ENCODE data around the gene TEAD4. TPM values are rescaled to one million over a fixed set of nuclear protein-coding genes. Genes with fewer than 3 reads are reported as not detected.

Gene TEAD4
- total RNA-seq, 4 donors from 2014 or later = 14.8 to 34.3 (median 23.4) TPM

GRCh38 chr12:3010214-3010930 lies 51.2 kb downstream of the TEAD4 start:
- no peak for DNase-seq (ENCODE audit: low spot score in 2 of 2)
- no peak for TF ChIP-seq POLR2A (IDR thresholded peaks at IDR 0.05)
- TF ChIP-seq, protein P1, sequence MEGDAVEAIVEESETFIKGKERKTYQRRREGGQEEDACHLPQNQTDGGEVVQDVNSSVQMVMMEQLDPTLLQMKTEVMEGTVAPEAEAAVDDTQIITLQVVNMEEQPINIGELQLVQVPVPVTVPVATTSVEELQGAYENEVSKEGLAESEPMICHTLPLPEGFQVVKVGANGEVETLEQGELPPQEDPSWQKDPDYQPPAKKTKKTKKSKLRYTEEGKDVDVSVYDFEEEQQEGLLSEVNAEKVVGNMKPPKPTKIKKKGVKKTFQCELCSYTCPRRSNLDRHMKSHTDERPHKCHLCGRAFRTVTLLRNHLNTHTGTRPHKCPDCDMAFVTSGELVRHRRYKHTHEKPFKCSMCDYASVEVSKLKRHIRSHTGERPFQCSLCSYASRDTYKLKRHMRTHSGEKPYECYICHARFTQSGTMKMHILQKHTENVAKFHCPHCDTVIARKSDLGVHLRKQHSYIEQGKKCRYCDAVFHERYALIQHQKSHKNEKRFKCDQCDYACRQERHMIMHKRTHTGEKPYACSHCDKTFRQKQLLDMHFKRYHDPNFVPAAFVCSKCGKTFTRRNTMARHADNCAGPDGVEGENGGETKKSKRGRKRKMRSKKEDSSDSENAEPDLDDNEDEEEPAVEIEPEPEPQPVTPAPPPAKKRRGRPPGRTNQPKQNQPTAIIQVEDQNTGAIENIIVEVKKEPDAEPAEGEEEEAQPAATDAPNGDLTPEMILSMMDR (IDR thresholded peaks at IDR 0.05) = no peak
- 87 to 93% methylated on average over 21 to 22 of the region's 22 CpGs for WGBS, 2 donors
- intact Hi-C loops (cut with DNase I; ENCODE audit: low total_unique reads) = no loop called here
- H3K4me3 ChIP-seq (ENCODE audit: low read depth, poor library complexity, severe bottlenecking) = no peak overlapping the region

DNA sequence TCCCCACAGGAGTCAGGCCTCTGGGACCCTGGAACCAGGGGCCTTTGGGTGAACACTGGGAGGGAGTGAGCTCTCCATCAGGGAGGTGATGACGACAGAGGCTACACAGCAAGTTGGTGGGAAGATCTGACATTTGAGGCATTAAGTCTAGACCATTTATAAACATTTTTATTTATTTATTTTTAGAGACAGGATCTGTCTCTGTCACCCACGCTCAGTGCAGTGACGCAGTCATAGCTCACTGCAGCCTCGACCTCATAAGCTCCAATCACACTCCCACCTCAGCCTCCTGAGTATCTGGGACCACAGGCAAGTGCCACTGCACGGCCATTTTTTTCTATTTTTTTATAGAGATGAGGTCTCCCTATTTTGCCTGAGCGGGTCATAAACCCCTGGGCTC lies 53.6 kb downstream of the TEAD4 start:
- intact Hi-C loops (cut with DNase I; ENCODE audit: low total_unique reads) = no loop called here
- DNase-seq (ENCODE audit: low spot score in 2 of 2) = no peak
- no peak overlapping the region for H3K4me3 ChIP-seq (ENCODE audit: low read depth, poor library complexity, severe bottlenecking)
- 95% methylated on average over 6 of the region's 6 CpGs for WGBS, 2 donors
- TF ChIP-seq POLR2A (IDR thresholded peaks at IDR 0.05) = no peak

DNA sequence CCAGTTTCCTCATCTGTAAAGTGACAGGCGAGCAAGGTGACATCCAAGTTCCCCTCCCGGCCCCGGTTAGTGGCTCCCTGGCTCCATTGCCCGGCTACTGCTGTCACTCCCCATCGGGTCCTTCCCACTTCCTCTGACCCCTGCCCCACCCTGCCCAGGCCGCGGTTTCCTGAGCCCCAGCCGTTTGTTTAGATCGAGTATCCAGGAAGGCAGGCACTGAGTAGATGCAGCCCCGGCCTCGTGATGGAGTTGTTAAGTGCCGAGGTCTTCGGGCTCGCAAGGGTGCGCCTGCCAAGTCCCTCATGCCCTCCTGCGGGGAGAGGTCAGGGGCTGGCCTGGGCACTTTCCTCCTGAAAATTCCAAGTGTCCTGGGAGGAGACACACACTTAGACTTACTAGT lies 55.4 kb downstream of the TEAD4 start:
- DNase-seq (ENCODE audit: low spot score in 2 of 2) = no peak
- intact Hi-C loops (cut with DNase I; ENCODE audit: low total_unique reads) = no loop called here
- WGBS, 2 donors = 72 to 79% methylated on average over 16 of the region's 16 CpGs
- H3K4me3 ChIP-seq (ENCODE audit: low read depth, poor library complexity, severe bottlenecking) = no peak overlapping the region
- no peak for TF ChIP-seq POLR2A (IDR thresholded peaks at IDR 0.05)
- TF ChIP-seq, protein P1 (IDR thresholded peaks at IDR 0.05) = no peak

DNA sequence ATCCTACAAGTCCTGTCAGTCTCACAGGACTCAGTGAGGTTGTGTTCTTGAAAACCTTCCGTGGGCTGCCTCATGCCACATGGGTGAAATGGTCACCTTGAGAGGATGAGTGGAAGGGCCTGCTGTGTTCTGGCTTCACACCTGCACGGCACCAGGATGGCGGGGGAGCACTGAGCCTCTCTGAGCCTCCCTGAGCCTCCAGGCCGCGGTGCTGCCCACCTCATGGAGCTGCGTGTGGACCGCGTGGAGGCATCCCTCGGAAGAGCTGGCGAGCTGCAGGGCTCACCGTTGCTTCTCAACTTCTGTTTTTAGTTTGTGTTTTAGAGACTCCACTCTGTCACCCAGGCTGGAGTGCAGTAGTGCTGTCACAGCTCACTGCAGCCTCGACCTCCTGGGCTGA lies 56.2 kb downstream of the TEAD4 start:
- 90 to 95% methylated on average over 10 to 12 of the region's 12 CpGs for WGBS, 2 donors
- no peak overlapping the region for H3K4me3 ChIP-seq (ENCODE audit: low read depth, poor library complexity, severe bottlenecking)
- DNase-seq (ENCODE audit: low spot score in 2 of 2) = no peak
- intact Hi-C loops (cut with DNase I; ENCODE audit: low total_unique reads) = no loop called here
- TF ChIP-seq POLR2A (IDR thresholded peaks at IDR 0.05) = no peak
- TF ChIP-seq, protein P1 (IDR thresholded peaks at IDR 0.05) = no peak

DNA sequence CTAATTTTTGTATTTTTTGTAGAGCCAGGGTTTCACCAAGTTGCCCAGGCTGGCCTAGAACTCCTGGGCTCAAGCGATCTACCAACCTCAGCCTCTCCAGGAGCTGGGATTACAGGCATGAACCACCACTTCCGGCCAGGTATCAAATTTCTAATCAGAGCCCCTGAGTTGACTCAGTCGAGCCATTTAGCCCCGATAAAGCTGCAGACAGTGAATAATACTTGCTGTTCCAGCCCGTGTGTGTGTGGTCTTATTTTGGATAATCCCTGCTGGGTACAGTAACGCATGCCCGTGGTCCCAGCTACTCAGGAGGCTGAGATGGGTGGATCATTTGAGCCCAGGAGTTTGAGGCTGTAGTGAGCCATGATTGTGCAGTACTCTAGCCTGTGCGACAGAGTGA lies 57.0 kb downstream of the TEAD4 start:
- TF ChIP-seq, protein P1 (IDR thresholded peaks at IDR 0.05) = no peak
- no peak for TF ChIP-seq POLR2A (IDR thresholded peaks at IDR 0.05)
- no peak for DNase-seq (ENCODE audit: low spot score in 2 of 2)
- no peak overlapping the region for H3K4me3 ChIP-seq (ENCODE audit: low read depth, poor library complexity, severe bottlenecking)
- intact Hi-C loops (cut with DNase I; ENCODE audit: low total_unique reads) = no loop called here
- 72 to 77% methylated on average over 8 of the region's 8 CpGs for WGBS, 2 donors

DNA sequence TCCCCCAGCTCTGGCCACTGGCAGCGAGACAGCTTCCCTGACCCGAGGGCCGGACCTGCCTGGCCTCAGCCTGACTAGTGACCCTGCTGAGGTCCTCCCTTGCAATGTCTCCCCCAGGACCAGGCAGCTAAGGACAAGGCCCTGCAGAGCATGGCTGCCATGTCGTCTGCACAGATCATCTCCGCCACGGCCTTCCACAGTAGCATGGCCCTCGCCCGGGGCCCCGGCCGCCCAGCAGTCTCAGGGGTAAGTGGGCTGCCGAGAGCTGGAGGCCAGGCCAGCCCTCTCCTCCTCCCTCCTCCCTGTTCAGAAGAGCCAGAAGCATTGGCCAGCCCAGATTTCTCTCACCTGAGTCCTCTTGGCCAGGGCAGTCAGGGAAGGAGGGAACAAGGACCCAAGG lies 58.1 kb downstream of the TEAD4 start:
- 86 to 95% methylated on average over 9 to 11 of the region's 11 CpGs for WGBS, 2 donors
- TF ChIP-seq, protein P1 (IDR thresholded peaks at IDR 0.05) = no peak
- no peak for TF ChIP-seq POLR2A (IDR thresholded peaks at IDR 0.05)
- intact Hi-C loops (cut with DNase I; ENCODE audit: low total_unique reads) = no loop called here
- no peak for DNase-seq (ENCODE audit: low spot score in 2 of 2)
- no peak overlapping the region for H3K4me3 ChIP-seq (ENCODE audit: low read depth, poor library complexity, severe bottlenecking)
